ENCODE results near the gene COL5A1.

Gene COL5A1

GRCh38 chr9:134760750-134761420, 119.3 kb downstream of the COL5A1 start:
- DNase-seq (ENCODE audit: low read depth) = no peak
- TF ChIP-seq CTCF (IDR thresholded peaks at IDR 0.05; ENCODE audit: insufficient read depth, low read depth, low read length, missing control alignments) = no peak
- no peak overlapping the region for H3K4me3 ChIP-seq (ENCODE audit: low read length)

GRCh38 chr9:134764473-134765269, 123.1 kb downstream of the COL5A1 start:
- TF ChIP-seq CTCF (IDR thresholded peaks at IDR 0.05; ENCODE audit: insufficient read depth, low read depth, low read length, missing control alignments) = no peak
- no peak overlapping the region for H3K4me3 ChIP-seq (ENCODE audit: low read length)
- DNase-seq (ENCODE audit: low read depth) = no peak

GRCh38 chr9:134765785-134766184, 124.2 kb downstream of the COL5A1 start:
- DNase-seq (ENCODE audit: low read depth) = no peak
- H3K4me3 ChIP-seq (ENCODE audit: low read length) = no peak overlapping the region
- TF ChIP-seq CTCF (IDR thresholded peaks at IDR 0.05; ENCODE audit: insufficient read depth, low read depth, low read length, missing control alignments) = no peak

GRCh38 chr9:134766587-134766986, 125.0 kb downstream of the COL5A1 start:
- H3K4me3 ChIP-seq (ENCODE audit: low read length) = no peak overlapping the region
- no peak for TF ChIP-seq CTCF (IDR thresholded peaks at IDR 0.05; ENCODE audit: insufficient read depth, low read depth, low read length, missing control alignments)
- no peak for DNase-seq (ENCODE audit: low read depth)

GRCh38 chr9:134768332-134768708, 126.7 kb downstream of the COL5A1 start:
- H3K4me3 ChIP-seq (ENCODE audit: low read length) = no peak overlapping the region
- no peak for TF ChIP-seq CTCF (IDR thresholded peaks at IDR 0.05; ENCODE audit: insufficient read depth, low read depth, low read length, missing control alignments)
- DNase-seq (ENCODE audit: low read depth) = no peak

GRCh38 chr9:134768709-134769351, 127.2 kb downstream of the COL5A1 start:
- no peak for DNase-seq (ENCODE audit: low read depth)
- TF ChIP-seq CTCF (IDR thresholded peaks at IDR 0.05; ENCODE audit: insufficient read depth, low read depth, low read length, missing control alignments) = no peak
- H3K4me3 ChIP-seq (ENCODE audit: low read length) = no peak overlapping the region
